SK-N-SH treated with all-trans-retinoic acid at 6 μM for 48 hours (cell line): ENCODE measurements around the gene CROCC2.

Source experiments
- ATAC-seq: fragments of 200-7000 bp; cut with Tn5 transposase; 3 replicates; pipeline ENCODE4 v1.9.1; 2020; ENCODE audit warnings: mild to moderate bottlenecking, moderate library complexity
- BACH2 ChIP-seq: fragments of 250-450 bp; sonication (Bioruptor Pico); IDR thresholded peaks from 2 replicates; pipeline ENCODE4 v1.9.0; 2021; ENCODE audit warnings: mild to moderate bottlenecking, borderline replicate concordance
- CREB5 ChIP-seq: fragments of 250-450 bp; sonication (Bioruptor Pico); IDR thresholded peaks from 2 replicates; pipeline ENCODE4 v1.5.1; 2020; ENCODE audit warnings: low read depth, mild to moderate bottlenecking, moderate library complexity
- CSDC2 ChIP-seq: fragments of 250-450 bp; sonication (Bioruptor Pico); IDR thresholded peaks from 2 replicates; pipeline ENCODE4 v1.5.0; 2020; ENCODE audit warnings: mild to moderate bottlenecking, moderate library complexity
- ESRRG ChIP-seq: fragments of 250-450 bp; sonication (Bioruptor Pico); IDR thresholded peaks from 2 replicates; pipeline ENCODE4 v1.6.1; 2021; ENCODE audit warnings: mild to moderate bottlenecking
- GLIS3 ChIP-seq: fragments of 250-450 bp; sonication (Bioruptor Pico); IDR thresholded peaks from 2 replicates; pipeline ENCODE4 v1.5.0; 2020; ENCODE audit warnings: mild to moderate bottlenecking, moderate library complexity
- ISL1 ChIP-seq: fragments of 250-450 bp; sonication (Bioruptor Pico); IDR thresholded peaks from 2 replicates; pipeline ENCODE4 v2.1.2; 2022; ENCODE audit warnings: mild to moderate bottlenecking, moderate library complexity
- OSR1 ChIP-seq: fragments of 250-450 bp; sonication (Bioruptor Pico); IDR thresholded peaks from 2 replicates; pipeline ENCODE4 v1.8.0; 2022; ENCODE audit warnings: moderate library complexity, mild to moderate bottlenecking, inconsistent platforms
- PATZ1 ChIP-seq: fragments of 250-450 bp; sonication (Bioruptor Pico); IDR thresholded peaks from 2 replicates; pipeline ENCODE4 v1.8.0; 2020; ENCODE audit warnings: mild to moderate bottlenecking, moderate library complexity, borderline replicate concordance
- PPARA ChIP-seq: fragments of 250-450 bp; sonication (Bioruptor Pico); IDR thresholded peaks from 2 replicates; pipeline ENCODE4 v1.5.0; 2020; ENCODE audit warnings: mild to moderate bottlenecking, borderline replicate concordance
- RARB ChIP-seq: fragments of 250-450 bp; sonication (Bioruptor Pico); IDR thresholded peaks from 2 replicates; pipeline ENCODE4 v1.8.0; 2021; ENCODE audit warnings: mild to moderate bottlenecking, moderate library complexity
- SNAI2 ChIP-seq: fragments of 250-450 bp; sonication (Bioruptor Pico); IDR thresholded peaks from 2 replicates; pipeline ENCODE4 v1.5.0; 2020; ENCODE audit warnings: mild to moderate bottlenecking, moderate library complexity
- TCF4 ChIP-seq: fragments of 250-450 bp; sonication (Bioruptor Pico); IDR thresholded peaks from 2 replicates; pipeline ENCODE4 v1.8.0; 2021; ENCODE audit warnings: mild to moderate bottlenecking, moderate library complexity, borderline replicate concordance
- TOX ChIP-seq: fragments of 250-450 bp; sonication (Bioruptor Pico); IDR thresholded peaks from 2 replicates; pipeline ENCODE4 v1.8.0; 2021; ENCODE audit warnings: mild to moderate bottlenecking, moderate library complexity, borderline replicate concordance
- TSHZ2 ChIP-seq: fragments of 250-450 bp; sonication (Bioruptor Pico); IDR thresholded peaks from 2 replicates; pipeline ENCODE4 v1.5.0; 2020; ENCODE audit warnings: mild to moderate bottlenecking, moderate library complexity
- ZFP3 ChIP-seq: fragments of 250-450 bp; sonication (Bioruptor Pico); IDR thresholded peaks from 2 replicates; pipeline ENCODE4 v1.5.0; 2020; ENCODE audit warnings: mild to moderate bottlenecking, moderate library complexity
- ZFP30 ChIP-seq: fragments of 450-650 bp; formaldehyde crosslinking; IDR thresholded peaks from 2 replicates; pipeline ENCODE4 v1.5.0; 2022; ENCODE audit warnings: mild to moderate bottlenecking, moderate library complexity
- ZNF565 ChIP-seq: fragments of 450-650 bp; formaldehyde crosslinking; conservative IDR thresholded peaks from 2 replicates; pipeline ENCODE4 v1.5.0; 2020; ENCODE audit warnings: low read depth, mild to moderate bottlenecking, moderate library complexity
- ZNF70 ChIP-seq: fragments of 450-650 bp; formaldehyde crosslinking; IDR thresholded peaks from 2 replicates; pipeline ENCODE4 v1.5.0; 2020; ENCODE audit warnings: mild to moderate bottlenecking, moderate library complexity
- ZNF8 ChIP-seq: fragments of 450-650 bp; formaldehyde crosslinking; IDR thresholded peaks from 2 replicates; pipeline ENCODE4 v1.5.0; 2020; ENCODE audit warnings: mild to moderate bottlenecking, moderate library complexity
- TF ChIP-seq, protein P1 (sequence below): fragments of 250-450 bp; sonication (Bioruptor Pico); IDR thresholded peaks from 2 replicates; pipeline ENCODE4 v1.5.1; 2021; ENCODE audit warnings: mild to moderate bottlenecking, moderate library complexity
- TF ChIP-seq, protein P2 (sequence below): fragments of 250-450 bp; sonication (Bioruptor Pico); IDR thresholded peaks from 2 replicates; pipeline ENCODE4 v1.8.0; 2021; ENCODE audit warnings: low read depth, mild to moderate bottlenecking, moderate library complexity, borderline replicate concordance

Gene CROCC2

GRCh38 chr2:241035818-241036396 lies 129.8 kb downstream of the CROCC2 start:
- TF ChIP-seq BACH2 (CRISPR knock-in tag) = no peak
- TF ChIP-seq CREB5 = no peak
- TF ChIP-seq ZNF565 = no peak
- TF ChIP-seq GLIS3 (CRISPR knock-in tag) = no peak
- TF ChIP-seq, protein P1, sequence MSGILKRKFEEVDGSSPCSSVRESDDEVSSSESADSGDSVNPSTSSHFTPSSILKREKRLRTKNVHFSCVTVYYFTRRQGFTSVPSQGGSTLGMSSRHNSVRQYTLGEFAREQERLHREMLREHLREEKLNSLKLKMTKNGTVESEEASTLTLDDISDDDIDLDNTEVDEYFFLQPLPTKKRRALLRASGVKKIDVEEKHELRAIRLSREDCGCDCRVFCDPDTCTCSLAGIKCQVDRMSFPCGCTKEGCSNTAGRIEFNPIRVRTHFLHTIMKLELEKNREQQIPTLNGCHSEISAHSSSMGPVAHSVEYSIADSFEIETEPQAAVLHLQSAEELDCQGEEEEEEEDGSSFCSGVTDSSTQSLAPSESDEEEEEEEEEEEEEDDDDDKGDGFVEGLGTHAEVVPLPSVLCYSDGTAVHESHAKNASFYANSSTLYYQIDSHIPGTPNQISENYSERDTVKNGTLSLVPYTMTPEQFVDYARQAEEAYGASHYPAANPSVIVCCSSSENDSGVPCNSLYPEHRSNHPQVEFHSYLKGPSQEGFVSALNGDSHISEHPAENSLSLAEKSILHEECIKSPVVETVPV (CRISPR knock-in tag) = no peak
- no peak for TF ChIP-seq SNAI2 (CRISPR knock-in tag)
- TF ChIP-seq OSR1 = no peak
- no peak for TF ChIP-seq ZNF8 (CRISPR knock-in tag)
- TF ChIP-seq PPARA (CRISPR knock-in tag) = no peak
- TF ChIP-seq RARB (CRISPR knock-in tag) = no peak
- TF ChIP-seq ISL1 (CRISPR knock-in tag) = no peak
- no peak for TF ChIP-seq TOX
- no peak for TF ChIP-seq ZNF70 (CRISPR knock-in tag)
- TF ChIP-seq TSHZ2 (CRISPR knock-in tag) = no peak
- TF ChIP-seq PATZ1 (CRISPR knock-in tag) = no peak
- TF ChIP-seq ZFP30 (CRISPR knock-in tag) = no peak
- no peak for ATAC-seq

- ATAC-seq = no peak
- TF ChIP-seq TOX (no peak), PATZ1 (CRISPR knock-in tag) (no peak), ZNF70 (CRISPR knock-in tag) (no peak), CREB5 (no peak), ESRRG (CRISPR knock-in tag) (no peak), PPARA (CRISPR knock-in tag) (no peak), CSDC2 (CRISPR knock-in tag) (no peak), ZFP3 (CRISPR knock-in tag) (no peak), SNAI2 (CRISPR knock-in tag) (no peak), ZFP30 (CRISPR knock-in tag) (no peak), TCF4 (CRISPR knock-in tag) (no peak), RARB (CRISPR knock-in tag) (no peak), ISL1 (CRISPR knock-in tag) (no peak)
- TF ChIP-seq, protein P2, sequence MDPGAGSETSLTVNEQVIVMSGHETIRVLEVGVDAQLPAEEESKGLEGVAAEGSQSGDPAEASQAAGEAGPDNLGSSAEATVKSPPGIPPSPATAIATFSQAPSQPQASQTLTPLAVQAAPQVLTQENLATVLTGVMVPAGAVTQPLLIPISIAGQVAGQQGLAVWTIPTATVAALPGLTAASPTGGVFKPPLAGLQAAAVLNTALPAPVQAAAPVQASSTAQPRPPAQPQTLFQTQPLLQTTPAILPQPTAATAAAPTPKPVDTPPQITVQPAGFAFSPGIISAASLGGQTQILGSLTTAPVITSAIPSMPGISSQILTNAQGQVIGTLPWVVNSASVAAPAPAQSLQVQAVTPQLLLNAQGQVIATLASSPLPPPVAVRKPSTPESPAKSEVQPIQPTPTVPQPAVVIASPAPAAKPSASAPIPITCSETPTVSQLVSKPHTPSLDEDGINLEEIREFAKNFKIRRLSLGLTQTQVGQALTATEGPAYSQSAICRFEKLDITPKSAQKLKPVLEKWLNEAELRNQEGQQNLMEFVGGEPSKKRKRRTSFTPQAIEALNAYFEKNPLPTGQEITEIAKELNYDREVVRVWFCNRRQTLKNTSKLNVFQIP (CRISPR knock-in tag) = no peak
- TF ChIP-seq, protein P1 (CRISPR knock-in tag) = no peak
These were observed 130.3 kb downstream of the CROCC2 start for GRCh38 chr2:241036397-241036963.
